Measurements from ENCODE around the gene GOLM1.
"Not testable (repeated sequence)": the region's sequence is repeated elsewhere in the genome, so short reads cannot be mapped to it uniquely, and the experiment has no call there.

The GOLM1 gene

DNA sequence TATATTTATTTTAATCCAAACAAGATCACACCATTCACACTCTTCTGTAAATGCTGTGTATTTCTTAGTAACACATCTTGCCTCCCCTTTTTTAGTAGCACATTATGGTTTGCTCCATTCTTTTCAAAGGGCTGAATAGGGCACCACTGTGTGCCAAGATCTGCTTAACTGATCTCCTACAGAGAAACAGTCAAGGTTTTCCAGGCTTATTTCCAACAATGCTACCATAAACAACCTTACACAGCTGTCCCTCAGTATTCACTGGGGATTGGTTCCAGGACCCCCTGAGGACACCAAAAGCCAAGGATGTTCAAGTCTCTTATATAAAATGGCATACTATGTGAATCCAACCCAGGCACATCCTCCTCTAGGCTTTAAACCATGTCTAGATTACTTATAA, 16.5 kb downstream of the GOLM1 start:
- DNase-seq (ENCODE audit: low spot score), result no peak

DNA sequence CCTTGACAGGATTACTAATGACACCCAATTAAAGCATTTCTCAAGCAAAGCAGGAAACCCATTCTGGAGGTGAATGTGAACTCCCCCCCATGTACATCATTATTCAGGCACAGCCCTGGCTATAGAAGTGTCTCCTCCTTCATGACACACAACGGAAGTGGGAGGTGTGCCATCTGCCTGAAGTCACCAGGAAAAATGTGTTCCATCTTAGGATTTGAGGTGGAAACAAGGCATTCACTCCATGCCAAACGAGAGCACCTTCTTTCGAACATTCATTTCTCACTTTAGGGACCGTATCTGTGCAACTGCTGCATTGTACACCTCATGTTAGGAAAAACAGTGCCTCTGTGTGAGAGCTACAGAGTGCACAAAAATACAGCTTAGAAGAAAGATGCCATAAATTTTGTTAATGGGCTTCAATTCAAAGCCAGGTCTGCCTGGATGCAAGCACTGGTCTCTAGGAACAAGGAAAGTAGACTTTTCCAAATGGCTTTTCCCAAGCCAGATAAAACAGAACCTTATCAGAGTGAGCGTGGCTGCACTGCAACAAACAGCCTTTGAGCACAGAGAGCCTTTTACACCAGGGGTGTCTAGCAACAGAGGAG, 19.4 kb downstream of the GOLM1 start:
- DNase-seq (ENCODE audit: low spot score), result no peak

DNA sequence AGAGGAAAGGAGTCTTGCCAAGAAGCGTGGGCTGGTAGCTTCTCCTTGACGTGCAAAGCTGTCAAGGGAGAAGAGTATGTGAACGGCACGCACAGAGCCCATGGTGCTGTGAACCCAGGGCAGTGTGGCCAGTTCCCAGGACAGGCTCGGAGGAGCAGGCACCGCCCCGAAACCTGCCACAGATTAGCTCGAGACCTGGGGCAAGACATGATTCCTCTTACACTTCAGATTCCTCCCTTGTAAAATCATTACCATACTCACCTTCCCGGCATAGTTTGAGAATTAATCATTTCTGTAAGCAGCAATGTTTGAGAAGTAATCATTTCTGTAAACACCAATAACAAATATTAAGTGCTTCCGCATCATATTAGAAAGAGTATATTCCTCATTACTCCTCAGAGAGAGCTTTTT, 19.9 kb downstream of the GOLM1 start:
- DNase-seq (ENCODE audit: low spot score), result no peak

DNA sequence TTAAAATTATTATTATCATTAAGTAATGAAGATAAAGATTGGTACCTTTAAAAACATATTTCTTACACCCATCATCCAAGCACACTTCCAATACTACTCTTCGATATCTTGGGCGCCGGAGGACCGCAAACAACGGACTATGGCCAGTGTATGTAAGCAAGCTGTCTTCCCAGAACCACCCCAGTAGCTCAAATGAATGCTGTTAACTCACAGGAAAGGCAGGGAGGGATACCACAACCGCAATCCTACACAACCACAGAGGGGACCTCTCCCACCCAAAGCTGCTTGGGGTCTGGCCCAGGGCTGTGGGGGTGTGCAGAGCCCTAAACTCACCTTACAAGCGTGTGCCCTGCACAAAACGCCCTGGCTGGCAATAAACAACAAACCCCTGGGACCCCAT, 20.6 kb downstream of the GOLM1 start:
- no peak for DNase-seq (ENCODE audit: low spot score)

DNA sequence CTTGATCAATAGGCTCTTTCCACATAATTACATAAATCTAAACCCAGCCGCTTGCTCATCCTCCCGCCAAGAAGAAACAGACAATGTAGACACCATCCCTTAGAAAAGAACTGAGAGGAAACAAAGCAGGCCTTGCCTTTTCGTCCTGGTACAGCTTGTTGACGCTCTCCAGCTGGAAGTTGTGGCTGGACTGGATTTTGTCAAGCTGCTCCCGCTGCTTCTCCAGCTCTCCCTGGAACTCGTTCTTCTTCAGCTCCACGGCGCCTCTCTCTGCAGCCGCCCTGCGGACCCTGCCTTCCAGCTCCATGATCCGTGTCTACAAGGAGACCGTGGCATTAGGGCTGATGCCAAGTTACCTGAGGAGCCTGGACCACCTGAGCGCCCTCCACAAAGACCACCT, 22.1 kb downstream of the GOLM1 start:
- no peak for DNase-seq (ENCODE audit: low spot score)

DNA sequence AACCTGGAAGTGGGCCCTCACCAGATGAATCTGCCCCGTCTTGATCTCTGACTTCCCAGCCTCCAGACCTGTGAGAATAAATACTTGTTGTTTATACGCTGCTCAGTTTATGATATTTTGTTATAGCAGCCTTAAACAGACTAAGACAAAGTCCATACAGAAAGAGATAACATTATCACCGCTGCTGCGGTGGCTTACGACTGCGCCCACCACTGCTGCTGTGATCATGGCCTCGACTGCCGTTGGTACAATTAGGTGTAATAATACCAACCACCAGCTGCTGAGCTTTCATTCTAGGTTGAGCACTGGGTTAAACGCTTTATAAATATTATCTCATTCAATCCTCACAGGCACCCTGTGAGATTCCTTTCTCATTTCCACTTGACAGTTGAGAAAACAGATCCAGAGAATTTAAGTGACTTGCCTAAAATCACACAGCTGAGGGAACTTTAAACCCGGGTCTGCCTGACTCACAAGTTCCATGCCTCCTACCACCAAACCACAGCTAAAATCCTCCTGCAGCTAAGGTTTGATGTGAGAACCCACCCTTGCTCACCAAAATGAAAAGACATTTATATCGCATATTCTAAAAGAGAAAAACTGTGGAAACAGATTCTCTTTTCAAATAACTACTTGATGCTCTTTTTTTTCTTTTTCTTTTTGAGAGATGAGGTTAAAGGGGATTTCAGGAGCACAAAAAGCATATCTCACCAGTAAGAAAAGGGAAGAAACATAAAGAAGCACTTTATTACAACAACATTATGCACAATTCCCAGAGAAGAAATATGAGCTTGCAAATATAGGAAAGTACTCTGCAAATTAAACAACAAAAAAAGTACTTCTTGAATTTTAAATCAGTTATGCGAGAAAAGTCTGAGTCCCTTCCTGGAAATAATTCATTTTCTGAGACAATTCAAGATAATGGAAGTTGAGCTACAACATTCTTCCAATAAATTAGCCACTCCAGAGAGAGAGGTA, 23.9 kb downstream of the GOLM1 start:
- no peak for DNase-seq (ENCODE audit: low spot score)

DNA sequence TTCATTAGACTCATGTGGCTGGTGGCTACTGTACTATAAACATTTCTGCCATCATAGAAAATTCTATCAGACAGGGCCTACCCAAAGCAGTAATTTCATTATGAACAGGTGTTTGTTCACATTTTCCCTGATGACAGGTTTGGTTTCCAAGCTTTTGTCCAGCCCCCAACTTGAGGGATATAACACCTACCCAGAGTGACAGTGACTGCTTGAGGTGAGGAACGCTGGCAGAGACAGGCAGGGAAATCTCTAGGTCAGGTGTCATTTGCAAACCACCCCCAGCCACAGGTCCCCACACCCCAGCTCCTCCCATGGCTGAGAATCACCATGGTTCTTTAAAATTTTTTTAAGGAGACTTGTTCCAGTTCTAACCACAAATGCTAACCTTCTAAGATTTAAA, 25.5 kb downstream of the GOLM1 start:
- DNase-seq (ENCODE audit: low spot score), result no peak

DNA sequence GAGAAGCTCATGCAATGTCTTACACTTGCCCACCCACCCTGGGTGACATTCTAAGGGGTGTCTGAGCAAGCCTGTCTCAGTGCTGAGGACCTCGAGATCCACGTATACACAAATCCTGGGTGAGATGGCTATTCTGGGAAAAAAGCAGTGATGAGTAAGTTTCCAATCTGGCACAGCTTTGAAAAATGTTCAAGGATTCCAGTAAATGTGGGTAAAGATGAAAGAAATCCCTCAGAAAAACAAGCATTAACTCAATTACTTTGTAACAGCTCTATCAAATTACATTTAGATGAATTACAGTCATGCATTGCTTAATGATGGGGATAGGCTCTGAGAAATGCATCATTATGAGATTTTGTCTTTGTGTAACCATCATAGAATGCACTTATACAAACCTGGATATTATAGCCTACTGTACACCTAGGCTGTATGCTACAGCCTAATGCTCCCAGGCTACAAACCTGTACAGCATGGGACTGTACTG, 26.9 kb downstream of the GOLM1 start:
- DNase-seq (ENCODE audit: low spot score), result no peak

DNA sequence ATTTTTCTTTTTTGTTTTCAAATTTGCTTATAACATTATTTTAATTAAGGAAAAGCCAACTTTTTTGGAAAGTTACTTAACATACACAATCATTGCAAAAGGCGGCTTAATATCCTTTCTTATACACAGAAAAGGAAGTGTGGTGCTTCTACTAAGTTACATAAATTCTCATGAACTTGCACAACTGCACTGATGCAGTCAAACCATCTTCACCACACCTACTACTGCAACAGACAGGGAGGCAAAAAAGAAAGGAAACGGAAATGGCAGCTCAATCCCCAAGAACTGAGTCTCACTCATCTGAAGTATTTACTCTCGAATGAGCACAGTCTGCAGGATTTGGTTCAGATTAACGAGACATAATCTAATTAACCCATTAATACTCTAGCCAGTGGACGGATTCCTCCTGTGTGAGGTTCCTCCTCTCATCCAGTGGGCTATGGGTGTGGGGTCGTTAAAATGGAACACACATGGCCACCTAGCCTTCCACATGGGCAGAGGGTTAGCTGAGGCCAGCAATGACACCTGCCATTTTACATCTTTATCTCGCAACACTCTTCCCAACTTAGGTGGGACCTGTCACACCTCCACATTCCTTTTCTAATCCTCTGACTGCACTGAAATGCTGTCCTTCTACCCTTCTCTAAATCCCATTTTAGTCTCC, 30.0 kb downstream of the GOLM1 start:
- no peak for DNase-seq (ENCODE audit: low spot score)

DNA sequence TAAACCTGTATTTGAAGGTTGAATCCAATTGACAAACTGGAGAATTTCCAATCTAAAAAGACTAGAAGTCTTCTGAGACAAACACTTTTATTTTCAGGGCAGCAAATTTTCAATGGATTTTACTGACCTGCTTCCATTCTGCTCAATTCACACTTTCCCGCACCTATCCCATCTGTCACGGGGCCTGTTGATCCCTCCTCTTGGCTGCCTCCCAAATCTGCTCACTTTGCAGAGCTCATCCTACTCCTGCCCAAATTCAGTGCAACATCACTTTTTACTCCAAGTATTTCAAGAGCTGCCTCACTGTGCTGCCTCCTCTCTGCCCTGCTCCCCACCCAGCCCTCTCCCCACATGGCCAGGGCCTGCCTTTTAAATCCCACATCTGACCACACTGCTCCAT, 35.1 kb downstream of the GOLM1 start:
- no peak for DNase-seq (ENCODE audit: low spot score)

DNA sequence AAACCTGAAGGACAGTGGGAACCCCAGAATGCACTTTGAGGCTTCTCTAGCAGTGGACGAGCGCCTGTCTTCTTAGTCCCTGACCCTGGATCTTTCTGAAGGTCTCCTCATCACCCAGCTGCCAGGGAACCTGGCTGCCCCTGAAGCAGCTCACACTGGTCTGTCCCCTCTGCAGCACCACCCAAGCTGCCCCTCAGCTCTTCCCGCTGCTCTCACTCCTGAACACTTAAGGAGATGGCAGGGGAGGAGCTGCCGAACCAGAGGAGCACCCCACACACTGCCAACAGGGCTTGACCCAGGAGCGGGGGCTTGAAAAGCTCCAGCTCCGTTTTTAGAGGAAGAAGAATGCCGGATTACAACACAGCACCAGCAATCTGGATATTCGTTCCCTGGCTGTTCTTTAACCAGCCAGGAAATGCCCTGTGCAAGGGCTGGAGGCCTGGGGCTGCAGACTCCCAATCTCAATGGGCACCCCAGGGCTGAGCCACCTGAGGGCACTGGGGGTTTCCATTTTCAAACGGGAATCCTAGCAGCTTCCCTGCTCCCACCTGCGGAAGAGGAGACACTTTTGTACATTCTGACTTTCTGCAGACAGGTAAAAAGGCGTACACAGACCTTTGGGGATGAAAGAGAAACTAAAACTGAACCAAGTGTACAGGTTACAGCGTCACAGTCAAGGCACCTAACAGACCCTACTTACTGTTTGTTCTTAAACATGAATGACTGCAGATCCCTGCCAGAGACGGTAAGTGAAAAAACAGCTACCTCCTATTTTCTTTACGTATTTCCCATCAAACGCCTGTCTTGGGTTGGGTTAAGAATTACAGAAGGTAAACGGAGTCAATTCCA, 36.3 kb downstream of the GOLM1 start:
- DNase-seq (ENCODE audit: low spot score), result no peak

DNA sequence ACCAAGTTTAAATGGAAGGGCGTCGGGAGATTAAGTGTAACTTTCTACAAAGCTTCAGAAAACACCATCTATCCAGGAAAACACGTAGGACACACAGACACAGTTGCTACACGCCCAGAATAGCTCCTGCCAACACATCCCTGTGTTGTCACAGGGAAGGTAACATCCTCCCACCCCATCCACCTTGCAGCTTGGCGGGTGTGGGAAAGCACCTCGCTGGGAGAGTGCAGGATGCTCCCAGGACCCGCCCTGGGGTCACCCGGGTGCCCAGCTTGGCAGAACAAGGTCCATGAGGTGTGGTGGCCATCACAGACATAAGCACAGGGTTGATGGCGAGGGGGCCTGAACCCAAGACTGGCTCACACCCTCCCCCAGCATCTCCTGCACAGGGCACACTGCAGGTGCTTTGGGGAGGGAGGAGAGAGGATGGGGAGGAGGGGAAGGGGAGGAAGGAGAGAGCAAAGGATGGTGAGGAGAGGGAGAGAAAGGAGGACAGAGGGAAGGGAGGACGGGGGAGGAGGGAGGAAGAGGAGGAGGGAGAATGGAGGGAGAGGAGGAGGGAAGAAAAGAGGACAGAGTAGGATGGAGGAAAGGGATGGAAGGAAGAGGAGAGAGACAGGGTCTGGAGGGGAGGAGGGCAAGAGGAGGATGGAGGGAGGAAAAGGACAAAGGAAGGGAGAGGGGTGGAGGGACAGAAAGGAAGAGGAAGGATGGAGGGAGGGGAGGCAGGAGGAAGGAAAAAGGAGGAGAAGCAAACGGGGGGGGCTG, 37.2 kb downstream of the GOLM1 start:
- no peak for DNase-seq (ENCODE audit: low spot score)

DNA sequence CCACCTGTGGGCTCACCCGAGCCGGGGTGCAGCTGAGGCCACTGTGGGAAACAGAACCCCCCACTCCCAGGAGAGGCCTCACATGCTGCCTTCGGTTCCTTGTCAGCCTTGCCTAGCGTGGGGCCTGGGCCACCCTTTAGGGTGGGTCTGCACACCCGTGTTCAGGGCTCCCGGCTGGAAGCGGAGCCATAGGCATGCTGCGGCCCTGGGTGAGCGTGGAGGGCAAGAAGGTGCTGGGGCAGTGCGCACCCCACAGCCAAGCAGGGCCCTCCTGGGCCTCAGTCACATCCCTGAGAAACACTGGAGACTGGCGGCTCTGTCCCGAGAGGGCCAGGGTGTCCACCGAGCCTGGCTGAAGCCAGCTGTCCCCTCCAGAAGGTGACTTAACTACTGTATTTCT, 41.9 kb downstream of the GOLM1 start:
- no peak for DNase-seq (ENCODE audit: low spot score)

DNA sequence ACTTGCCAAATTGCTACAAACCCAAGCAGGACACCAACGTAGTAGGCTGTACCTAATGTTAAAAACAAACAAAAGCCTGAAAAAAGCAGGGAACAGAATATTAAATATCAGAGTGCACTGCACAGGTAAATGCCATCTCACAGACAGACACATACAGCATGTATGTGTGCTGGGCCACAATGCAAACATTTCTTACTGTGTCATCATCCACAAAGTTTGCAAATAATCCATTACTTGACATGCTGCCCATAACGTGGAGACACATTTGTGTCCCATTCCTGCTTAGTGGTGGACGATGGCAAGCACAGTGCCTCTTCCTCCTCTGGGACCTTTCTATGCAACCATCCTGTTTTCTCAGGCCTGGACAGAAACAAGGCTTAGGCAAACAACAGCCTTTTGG, 44.7 kb downstream of the GOLM1 start:
- no peak for DNase-seq (ENCODE audit: low spot score)

DNA sequence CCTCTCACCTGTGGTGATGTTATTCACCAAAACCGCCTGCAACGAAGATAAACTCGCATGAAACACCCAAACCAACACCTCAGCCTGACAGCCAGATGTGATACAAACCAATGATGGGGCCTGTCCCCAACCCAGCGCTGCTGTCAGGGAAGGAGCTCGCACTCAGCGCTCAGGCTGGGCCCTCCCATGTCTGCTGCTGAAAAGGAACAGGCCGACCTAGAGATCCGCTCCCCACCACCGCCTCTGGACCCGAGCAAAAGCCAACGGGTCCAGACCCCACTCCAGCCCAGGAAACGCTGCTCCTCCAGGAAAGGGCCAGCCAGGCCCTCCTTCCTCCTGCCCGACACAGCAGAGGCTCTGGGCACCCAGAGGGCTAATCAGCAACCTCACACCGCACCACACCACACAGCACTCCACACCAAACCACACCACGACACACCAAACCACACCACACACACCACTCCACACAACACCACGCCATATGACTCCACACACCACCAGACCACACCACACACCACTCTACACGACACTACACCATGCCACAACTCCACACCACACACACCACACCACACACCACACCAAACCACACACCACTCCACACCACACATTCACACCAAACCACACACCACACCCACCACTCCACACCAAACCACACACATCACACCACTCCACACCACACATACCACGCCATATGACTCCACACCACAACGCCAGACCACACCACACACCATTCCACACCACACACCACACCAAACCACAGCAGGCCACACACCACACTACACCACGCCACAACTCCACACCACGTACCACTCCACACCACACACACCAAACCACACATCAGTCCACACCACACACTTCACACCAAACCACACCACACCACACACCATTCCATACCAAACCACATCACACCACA, 46.5 kb downstream of the GOLM1 start:
- DNase-seq (ENCODE audit: low spot score), result no peak

DNA sequence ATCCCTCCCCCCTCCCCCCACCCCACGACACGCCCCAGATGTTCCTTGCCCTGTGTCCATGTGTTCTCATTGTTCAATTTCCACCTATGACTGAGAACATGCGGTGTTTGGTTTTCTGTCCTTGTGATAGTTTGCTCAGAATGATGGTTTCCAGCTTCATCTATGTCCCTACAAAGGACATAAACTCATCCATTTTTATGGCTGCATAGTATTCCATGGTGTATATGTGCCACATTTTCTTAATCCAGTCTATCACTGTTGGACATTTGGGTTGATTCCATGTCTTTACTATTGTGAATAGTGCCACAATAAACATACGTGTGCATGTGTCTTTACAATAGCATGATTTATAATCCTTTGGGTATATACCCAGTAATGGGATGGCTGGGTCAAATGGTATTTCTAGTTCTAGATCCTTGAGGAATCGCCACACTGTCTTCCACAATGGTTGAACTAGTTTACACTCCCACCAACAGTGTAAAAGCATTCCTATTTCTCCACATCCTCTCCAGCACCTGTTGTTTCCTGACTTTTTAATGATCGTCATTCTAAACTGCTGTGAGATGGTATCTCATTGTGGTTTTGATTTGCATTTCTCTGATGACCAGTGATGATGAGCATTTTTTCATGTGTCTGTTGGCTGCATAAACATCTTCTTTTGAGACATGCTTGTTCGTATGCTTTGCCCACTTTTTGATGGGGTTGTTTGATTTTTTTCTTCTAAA, 51.2 kb downstream of the GOLM1 start:
- DNase-seq (ENCODE audit: low spot score), result not testable (repeated sequence)

DNA sequence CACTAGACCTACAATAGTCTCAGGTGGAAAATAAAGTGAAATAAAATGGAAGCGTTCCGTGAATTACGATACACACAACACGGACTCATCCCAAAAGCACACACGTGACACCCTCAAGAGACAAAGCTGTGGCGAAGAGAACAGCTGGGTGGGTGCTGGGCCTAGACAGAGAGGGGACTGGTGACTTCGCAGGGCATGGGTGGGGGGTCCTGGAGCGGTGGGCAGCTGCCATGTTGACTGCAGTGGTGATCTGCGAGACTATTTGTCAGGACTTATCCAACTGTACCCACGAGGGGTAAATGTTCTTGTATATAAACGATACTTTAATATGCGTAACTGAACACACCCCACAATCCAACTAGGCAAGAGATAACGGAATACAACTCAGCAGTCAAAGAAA, 52.0 kb downstream of the GOLM1 start:
- DNase-seq (ENCODE audit: low spot score), result no peak

DNA sequence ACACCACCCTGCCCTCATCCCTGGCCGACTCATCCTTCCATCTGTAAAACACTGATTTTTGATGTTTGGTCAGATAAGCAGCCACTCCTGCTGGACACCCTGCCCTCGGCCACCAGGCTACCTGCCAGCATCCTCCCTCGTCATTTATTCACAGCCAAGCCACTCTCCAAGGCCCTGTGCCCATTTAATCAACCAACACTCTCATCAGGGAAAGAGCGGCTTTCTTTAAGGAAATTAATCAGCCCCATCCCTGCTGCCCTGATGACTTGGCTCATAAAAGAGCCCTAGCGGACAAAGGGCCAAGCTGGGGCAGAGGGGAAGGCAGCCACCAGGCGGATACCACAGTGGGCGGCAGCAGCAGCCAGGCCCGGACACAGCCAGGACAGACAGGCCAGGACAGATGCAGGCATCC, 52.4 kb downstream of the GOLM1 start:
- DNase-seq (ENCODE audit: low spot score), result no peak

DNA sequence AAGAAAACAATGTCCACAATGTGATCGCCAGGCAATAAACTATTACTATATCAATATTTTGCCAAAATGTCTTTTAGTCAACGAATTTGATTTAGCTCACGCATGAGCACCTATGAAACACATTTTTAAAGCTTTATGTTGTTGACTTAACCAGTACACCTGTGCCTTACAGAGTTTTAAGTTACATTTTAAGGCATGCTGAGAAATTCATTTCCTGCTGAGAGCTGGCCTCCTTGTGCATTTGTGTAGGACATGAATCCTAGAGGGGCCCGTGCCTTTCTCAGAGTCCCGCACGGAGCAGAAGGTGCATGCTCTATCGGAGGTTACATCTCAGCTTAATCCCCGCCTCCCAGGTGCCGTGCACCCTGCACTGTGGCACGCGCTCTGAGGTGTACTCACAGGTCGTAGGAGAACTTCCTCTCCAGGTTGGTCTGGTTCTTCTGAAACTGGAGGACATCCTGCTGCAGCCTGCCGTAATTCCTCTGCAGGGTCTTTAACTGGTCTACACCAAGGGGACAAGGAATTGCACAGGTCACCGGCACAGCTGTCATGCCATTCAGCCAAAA, 53.2 kb downstream of the GOLM1 start:
- DNase-seq (ENCODE audit: low spot score), result no peak
